KOPT-K1 (cell line): ENCODE measurements around the gene THRB.

ENCODE experiments used
- H3K27ac ChIP-seq: fragments of 200-600 bp; sonication (generic); 2 replicates; pipeline ENCODE4 v1.5.1; 2016; ENCODE audit warnings: antibody characterized with exemption, mild to moderate bottlenecking, low read depth, low read length; ENCODE audit not compliant: poor library complexity, severe bottlenecking
- H3K36me3 ChIP-seq: fragments of 200-600 bp; sonication (generic); 2 replicates; pipeline ENCODE4 v1.5.1; 2017; ENCODE audit warnings: antibody characterized with exemption, mild to moderate bottlenecking, low read length, moderate library complexity; ENCODE audit not compliant: insufficient read depth
- H3K9me3 ChIP-seq: fragments of 200-600 bp; sonication (generic); 2 replicates; pipeline ENCODE4 v1.5.1; 2017; ENCODE audit warnings: antibody characterized with exemption, low read length, mild to moderate bottlenecking; ENCODE audit not compliant: insufficient read depth, poor library complexity, severe bottlenecking

Gene THRB

GRCh38 chr3:24185738-24186384 is 308.8 kb downstream of the THRB start:
- H3K27ac ChIP-seq: no peak overlapping the region
- H3K9me3 ChIP-seq: no peaks in the 10 kb centered on the region
- no peaks in the 10 kb centered on the region for H3K36me3 ChIP-seq

GRCh38 chr3:24184528-24185176 is 310.0 kb downstream of the THRB start:
- Histone ChIP-seq H3K36me3 (no peaks in the 10 kb centered on the region), H3K27ac (no peak overlapping the region), H3K9me3 (no peaks in the 10 kb centered on the region)

DNA sequence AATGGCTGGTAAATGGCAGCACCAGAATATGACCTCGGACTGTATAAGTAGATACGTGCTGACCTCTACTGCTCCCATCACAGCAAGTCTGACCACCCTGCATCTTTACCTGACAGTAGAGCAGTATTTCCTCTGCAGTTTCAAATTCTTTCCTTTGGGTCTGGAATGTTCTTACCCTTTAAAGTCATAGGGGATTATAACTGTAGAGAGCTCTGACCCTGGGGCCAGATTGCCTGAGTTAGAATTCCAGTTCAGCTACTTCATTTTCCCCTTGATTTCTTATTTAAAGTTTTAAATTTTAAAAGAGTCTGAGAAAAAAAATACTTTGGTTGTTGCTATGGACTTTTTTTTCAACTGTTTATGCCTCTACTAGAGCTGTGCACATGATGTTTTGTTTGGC is 311.9 kb downstream of the THRB start:
- H3K36me3 ChIP-seq: no peaks in the 10 kb centered on the region
- H3K9me3 ChIP-seq: no peaks in the 10 kb centered on the region
- H3K27ac ChIP-seq: no peak overlapping the region

GRCh38 chr3:24181256-24181655 is 313.4 kb downstream of the THRB start:
- Histone ChIP-seq H3K36me3 (no peaks in the 10 kb centered on the region), H3K9me3 (no peaks in the 10 kb centered on the region), H3K27ac (no peak overlapping the region)

GRCh38 chr3:24180616-24181015 is 314.0 kb downstream of the THRB start:
- Histone ChIP-seq H3K9me3 (no peaks in the 10 kb centered on the region), H3K27ac (no peak overlapping the region), H3K36me3 (no peaks in the 10 kb centered on the region)

DNA sequence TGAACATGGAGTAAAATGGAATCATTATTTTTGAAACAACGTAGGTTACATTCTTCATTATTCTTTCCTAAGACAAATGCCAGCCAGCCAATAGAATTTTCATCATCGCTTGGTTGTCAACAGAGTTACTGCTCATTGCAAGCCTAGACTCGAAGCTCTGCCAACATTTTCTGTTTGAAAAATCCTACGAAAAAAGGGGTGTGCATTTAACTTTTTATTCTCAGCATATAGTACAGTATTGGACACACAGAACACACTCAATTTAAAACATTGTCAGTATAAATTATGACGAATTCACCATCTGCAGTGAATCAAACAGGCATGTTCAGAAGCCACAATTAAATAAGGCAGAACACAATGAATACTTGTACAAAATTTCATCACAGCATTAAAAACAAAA is 317.4 kb downstream of the THRB start:
- Histone ChIP-seq H3K9me3 (no peaks in the 10 kb centered on the region), H3K36me3 (no peaks in the 10 kb centered on the region), H3K27ac (no peak overlapping the region)

- no peaks in the 10 kb centered on the region for H3K36me3 ChIP-seq
- H3K9me3 ChIP-seq: no peaks in the 10 kb centered on the region
- no peak overlapping the region for H3K27ac ChIP-seq
These were observed 320.0 kb downstream of the THRB start for GRCh38 chr3:24174614-24175013.

DNA sequence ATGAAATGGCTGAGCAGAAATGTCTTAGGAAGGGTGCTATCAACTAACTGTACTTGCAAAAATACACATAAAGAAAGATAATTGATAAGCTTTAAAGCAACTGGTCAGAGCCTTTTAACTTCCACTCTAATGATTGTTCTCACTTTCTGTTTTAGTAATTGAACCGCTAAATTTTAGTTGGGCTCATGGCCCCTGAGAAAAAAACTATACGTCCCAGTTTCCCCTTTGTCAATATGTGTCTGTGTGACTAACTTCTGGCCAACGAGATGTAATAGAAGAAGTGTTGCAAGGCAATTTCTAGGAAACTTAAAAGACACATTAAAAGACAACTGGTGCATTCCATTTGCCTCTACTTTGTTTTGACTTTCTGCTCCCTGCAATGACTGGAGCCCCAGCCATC is 325.7 kb downstream of the THRB start:
- Histone ChIP-seq H3K27ac (no peak overlapping the region), H3K36me3 (no peaks in the 10 kb centered on the region), H3K9me3 (no peaks in the 10 kb centered on the region)

- Histone ChIP-seq H3K36me3 (no peaks in the 10 kb centered on the region), H3K27ac (no peak overlapping the region)
These were observed 327.2 kb downstream of the THRB start for GRCh38 chr3:24167429-24167828.

DNA sequence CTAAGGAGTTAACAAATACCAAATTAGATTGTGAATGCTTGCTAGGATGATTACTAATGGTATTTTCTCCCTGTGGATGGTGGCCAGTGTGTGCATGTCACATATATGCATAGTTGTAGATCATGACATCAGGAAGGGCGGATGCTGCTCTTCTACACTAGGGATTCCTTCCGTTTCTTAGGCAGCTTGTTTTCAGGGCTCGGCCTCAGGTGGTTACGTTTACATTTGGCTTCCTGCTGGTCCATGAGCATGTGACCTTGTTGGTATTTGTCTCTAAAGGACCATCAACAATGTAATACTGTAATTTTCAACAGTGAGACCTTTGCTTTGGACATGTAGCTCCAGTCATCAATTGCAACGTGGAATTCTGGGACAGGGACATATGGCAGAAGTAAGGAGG is 328.1 kb downstream of the THRB start:
- Histone ChIP-seq H3K36me3 (no peaks in the 10 kb centered on the region), H3K9me3 (no peaks in the 10 kb centered on the region), H3K27ac (no peak overlapping the region)

More at GRCh38 chr3:24167429-24167828, 327.2 kb downstream of the THRB start:
- no peaks in the 10 kb centered on the region for H3K9me3 ChIP-seq

- no peak overlapping the region for H3K27ac ChIP-seq
- H3K9me3 ChIP-seq: no peaks in the 10 kb centered on the region
- H3K36me3 ChIP-seq: no peaks in the 10 kb centered on the region
These were observed 329.1 kb downstream of the THRB start for GRCh38 chr3:24165603-24165982.

GRCh38 chr3:24164967-24165602 is 329.6 kb downstream of the THRB start:
- H3K9me3 ChIP-seq: no peaks in the 10 kb centered on the region
- no peaks in the 10 kb centered on the region for H3K36me3 ChIP-seq
- no peak overlapping the region for H3K27ac ChIP-seq

DNA sequence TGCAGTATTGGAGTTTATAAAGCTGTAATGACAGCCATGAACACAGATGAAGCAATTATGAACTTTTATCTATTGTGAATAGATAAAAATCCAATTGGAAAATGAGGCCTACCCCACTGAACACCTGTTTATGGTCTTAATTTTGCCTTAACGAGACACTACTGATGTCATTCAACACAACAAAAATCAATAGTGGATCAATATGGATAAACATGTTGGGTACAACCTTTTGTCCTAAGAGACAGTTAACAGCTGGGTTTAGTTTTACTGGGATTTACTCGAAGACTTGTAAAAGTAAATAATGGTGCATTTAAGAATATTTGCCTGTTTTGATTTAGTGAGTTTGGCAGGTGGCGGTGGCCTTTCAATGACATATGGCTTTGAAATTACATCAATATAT is 331.7 kb downstream of the THRB start:
- H3K9me3 ChIP-seq: no peaks in the 10 kb centered on the region
- H3K27ac ChIP-seq: no peak overlapping the region
- H3K36me3 ChIP-seq: no peaks in the 10 kb centered on the region

- Histone ChIP-seq H3K9me3 (no peaks in the 10 kb centered on the region), H3K27ac (no peak overlapping the region), H3K36me3 (no peaks in the 10 kb centered on the region)
These were observed 332.8 kb downstream of the THRB start for GRCh38 chr3:24161841-24162240.

DNA sequence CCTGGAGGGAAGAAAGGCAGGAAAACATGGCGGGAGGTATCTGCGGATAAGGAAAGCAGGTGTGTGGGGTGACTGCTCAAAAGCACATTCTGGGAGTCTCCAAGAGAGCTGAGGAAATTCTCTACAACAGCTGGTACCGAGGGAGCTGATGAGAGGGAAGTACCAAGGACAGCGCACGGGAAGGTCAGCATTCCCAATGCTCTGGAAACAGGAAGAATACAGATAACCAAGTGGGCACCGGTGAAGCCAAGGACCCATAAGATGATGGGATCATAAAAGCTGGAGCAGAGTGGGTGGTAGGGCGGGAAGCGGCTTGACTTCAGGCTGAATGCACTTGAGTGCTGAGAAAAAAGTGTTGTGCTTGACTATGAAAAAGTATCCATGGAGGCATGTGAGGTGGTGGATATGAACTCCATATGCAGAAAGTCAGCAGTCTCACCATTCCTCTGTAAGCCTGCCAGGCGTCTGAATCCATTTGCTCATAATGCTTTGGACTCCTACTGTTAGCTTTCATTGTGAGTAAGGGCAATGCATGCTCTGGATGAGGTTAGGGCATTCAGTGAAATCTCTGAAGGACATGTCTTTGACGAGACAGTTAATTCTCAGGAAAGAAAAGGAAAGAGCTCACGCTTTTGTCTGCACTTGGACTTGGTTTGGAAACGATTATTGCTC is 334.1 kb downstream of the THRB start:
- Histone ChIP-seq H3K9me3 (no peaks in the 10 kb centered on the region), H3K36me3 (no peaks in the 10 kb centered on the region), H3K27ac (no peak overlapping the region)
